GM21529 (cell line): Measurements from ENCODE around the gene DNAJC11.
"Not testable (repeated sequence)": the region's sequence is repeated elsewhere in the genome, so short reads cannot be mapped to it uniquely, and the experiment has no call there.

Experiments
- ATAC-seq: cut with Tn5 transposase; IDR thresholded peaks from one replicate; pipeline ENCODE4 v1.9.1; 2021; ENCODE audit not compliant: unreplicated experiment

The DNAJC11 gene

GRCh38 chr1:6653436-6654290 lies 48.0 kb downstream of the DNAJC11 start:
- ATAC-seq, result no peak

GRCh38 chr1:6652986-6653385 lies 48.6 kb downstream of the DNAJC11 start:
- no peak for ATAC-seq

GRCh38 chr1:6651909-6652308 lies 49.7 kb downstream of the DNAJC11 start:
- no peak for ATAC-seq

- no peak for ATAC-seq
Observed at GRCh38 chr1:6648556-6648955, 53.1 kb downstream of the DNAJC11 start.

- no peak for ATAC-seq
Observed at GRCh38 chr1:6646499-6647148, 55.0 kb downstream of the DNAJC11 start.

GRCh38 chr1:6645018-6645417 lies 56.6 kb downstream of the DNAJC11 start:
- no peak for ATAC-seq

GRCh38 chr1:6640867-6641266 lies 60.7 kb downstream of the DNAJC11 start:
- ATAC-seq, result not testable (repeated sequence)

GRCh38 chr1:6638226-6638625 lies 63.4 kb downstream of the DNAJC11 start:
- no peak for ATAC-seq

GRCh38 chr1:6637770-6638169 lies 63.8 kb downstream of the DNAJC11 start:
- no peak for ATAC-seq

GRCh38 chr1:6636778-6637177 lies 64.8 kb downstream of the DNAJC11 start:
- not testable (repeated sequence) for ATAC-seq

- ATAC-seq, result no peak
Observed at GRCh38 chr1:6635910-6636760, 65.5 kb downstream of the DNAJC11 start.

- ATAC-seq, result no peak
Observed at GRCh38 chr1:6635161-6635909, 66.3 kb downstream of the DNAJC11 start.

- ATAC-seq, result no peak
Observed at GRCh38 chr1:6634371-6635052, 67.1 kb downstream of the DNAJC11 start.

GRCh38 chr1:6632588-6633514 lies 68.8 kb downstream of the DNAJC11 start:
- no peak for ATAC-seq

- ATAC-seq, result no peak
Observed at GRCh38 chr1:6631058-6631457, 70.6 kb downstream of the DNAJC11 start.

- no peak for ATAC-seq
Observed at GRCh38 chr1:6630027-6630426, 71.6 kb downstream of the DNAJC11 start.

GRCh38 chr1:6628971-6629479 lies 72.6 kb downstream of the DNAJC11 start:
- ATAC-seq, result no peak

GRCh38 chr1:6627841-6628545 lies 73.6 kb downstream of the DNAJC11 start:
- no peak for ATAC-seq
